NCI-H1105 treated with DMSO at 0.1 percent for 48 hours (cell line): ENCODE results near the gene CORO2B.

Experiments used
- DNase-seq: peaks from one replicate; lab custom pipeline; 2025; lab: John Stamatoyannopoulos, UW

Gene CORO2B

DNA sequence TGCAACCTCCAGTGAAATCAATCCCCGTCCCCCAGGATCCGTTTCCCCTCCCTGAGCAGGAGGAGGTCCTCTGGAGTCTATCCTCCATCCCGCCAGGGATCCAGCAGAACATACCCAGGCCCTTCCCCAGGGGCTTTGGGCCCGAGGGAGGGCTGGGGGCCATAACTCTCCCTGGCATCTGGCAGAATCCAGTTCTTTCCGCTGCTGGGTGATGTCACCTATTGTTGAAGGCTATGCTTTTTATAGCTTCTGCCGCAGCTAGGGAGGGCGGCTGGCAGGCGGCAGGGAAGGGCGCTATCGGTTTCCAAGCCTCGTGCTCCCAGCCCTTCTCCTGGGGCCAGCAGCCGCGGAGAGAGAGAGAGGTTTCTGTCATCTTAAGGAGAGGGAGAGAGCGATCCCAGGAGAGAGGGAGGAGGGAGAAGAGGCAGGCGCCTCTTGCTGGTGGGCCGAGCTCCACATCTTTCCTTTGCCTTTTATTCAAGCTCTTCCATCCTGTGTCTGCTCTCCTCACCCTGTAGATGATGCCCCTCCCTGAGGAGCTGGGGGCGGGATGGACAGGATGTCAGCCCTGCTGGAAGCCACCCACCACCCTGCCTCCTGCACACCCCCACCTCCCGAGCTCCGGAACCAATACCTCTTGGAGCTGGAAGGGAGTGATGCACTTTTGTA is 121.8 kb downstream of the CORO2B start:
- peak; percentile 21 for DNase-seq

DNA sequence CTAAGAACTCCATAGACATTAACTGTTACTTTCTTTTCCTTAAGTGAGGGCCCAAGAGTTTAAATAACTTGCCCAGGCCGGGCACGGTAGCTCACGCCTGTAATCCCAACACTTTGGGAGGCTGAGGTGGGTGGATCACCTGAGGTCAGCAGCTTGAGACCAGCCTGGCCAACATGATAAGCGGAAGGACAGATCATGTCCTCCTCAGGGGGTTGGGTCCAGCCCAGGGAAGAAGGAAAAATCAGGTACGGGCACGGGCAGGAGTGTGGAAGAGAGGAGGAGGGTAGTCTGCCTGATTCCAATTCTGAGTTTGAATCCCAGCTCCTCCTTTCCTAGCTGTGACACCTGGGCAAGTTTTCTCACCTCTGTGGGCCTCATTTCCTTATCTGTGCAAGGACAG is 123.1 kb downstream of the CORO2B start:
- no peak for DNase-seq

DNA sequence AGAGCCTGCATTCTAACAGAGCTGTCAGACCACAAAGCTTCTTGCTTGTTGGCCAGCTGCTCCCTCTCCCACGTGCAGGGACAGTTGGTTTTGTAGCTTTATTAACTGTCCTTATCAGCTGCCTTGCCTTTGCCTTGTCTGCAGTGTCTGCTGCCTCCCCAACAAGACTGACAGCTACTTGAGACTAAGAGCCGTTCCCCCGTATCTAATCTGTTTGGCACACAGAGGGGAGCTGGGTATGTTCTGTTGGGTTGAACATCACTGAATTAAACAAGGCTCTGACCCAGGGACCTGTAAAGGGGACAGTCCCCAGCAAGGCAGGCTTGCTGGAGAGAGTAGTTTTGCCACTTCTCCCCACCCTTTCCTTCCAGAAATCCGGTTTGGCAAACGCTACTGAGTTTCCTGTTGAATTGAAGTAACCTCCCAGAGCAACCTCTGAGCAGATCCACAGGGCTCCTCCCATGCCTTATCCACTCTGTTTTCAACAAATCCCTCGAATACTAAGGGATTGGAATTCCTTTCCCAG is 125.8 kb downstream of the CORO2B start:
- DNase-seq: no peak

DNA sequence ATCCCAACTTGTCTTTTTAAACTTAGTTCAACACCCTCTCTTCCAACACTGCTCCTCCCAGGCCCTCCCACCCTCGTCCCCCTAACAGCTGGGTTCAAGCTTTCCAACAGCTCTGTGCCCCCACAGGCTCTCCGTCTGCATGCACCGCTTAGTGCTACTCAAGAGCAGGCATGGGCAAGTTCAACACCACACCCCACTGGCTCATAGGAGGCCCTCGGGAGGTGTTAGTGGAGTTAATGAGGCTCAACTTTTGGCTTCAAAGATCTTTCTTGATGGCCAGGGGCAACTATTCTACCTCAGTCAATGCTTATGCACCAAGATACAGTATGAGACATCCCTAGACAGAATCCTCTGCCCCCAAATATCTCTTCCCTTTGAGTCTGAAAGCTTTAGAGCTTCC is 127.5 kb downstream of the CORO2B start:
- DNase-seq: no peak

DNA sequence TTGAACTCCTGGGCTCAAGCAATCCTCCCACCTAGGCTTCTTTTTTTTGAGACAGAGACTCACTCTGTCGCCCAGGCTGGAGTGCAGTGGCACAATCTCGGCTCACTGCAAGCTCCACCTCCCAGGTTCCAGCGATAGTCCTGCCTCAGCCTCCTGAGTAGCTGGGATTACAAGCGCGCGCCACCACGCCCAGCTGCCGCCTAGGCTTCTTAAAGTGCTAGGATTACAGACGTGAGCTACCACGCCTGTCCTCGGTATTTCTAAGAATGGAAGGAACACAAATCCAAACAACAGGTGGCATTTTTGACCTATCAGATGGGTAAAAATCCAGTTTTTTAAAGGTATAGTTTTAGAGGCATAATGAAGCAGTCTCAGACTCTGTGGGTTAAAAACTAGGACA is 128.1 kb downstream of the CORO2B start:
- no peak for DNase-seq

DNA sequence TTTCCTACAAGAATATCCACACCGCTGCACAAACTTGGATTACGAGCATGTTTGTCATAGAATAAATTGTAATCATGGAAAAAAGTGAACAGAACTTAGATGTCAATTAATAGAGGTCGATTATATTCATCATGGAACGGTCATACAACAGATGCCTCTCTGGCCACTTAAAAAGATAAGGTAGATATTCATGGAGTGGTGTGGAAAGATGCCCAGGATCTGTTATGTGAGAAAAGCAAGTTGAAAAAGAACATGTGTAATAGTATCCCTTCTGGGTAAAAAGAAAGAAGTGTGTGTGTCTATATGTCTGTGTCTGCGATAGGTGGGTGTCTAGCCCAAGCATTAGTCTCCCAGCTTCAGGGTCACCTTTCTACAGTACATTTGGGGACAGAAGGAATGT is 128.6 kb downstream of the CORO2B start:
- DNase-seq: no peak

DNA sequence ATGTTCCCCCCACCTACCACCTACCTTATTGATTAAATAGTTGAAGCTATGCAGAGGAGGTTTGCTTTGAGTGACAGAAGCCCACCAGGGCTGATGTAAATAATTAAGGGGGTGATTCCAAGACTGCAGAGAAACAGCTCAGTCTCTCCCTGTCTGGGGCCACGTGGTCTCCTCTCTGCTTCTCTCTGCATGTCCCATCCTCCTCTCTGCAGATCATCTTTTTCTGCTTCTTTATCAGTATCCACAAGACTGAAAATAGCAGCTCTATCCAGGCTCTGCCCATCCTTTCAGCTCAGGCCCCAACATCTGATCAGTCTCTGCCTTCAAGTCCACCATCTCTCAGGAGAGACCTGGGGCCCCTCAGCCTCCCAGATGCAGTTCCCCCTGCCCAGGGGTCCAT is 131.1 kb downstream of the CORO2B start:
- DNase-seq: no peak

DNA sequence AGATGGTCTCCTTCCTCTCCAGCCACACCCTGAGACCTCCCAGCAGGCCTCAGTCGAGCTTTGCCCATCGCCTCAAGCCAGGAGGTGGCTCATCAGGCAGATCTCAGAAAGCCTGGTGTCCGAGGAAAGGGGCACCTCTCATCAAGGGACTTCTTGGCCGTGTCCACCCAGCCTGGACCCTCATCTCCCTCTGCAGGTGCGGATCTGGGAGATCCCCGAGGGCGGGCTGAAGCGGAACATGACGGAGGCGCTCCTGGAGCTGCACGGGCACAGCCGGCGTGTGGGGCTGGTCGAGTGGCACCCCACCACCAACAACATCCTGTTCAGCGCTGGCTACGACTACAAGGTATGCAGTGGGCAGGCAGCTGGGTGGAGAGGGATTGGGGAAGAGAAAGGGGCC is 131.7 kb downstream of the CORO2B start:
- DNase-seq: no peak

DNA sequence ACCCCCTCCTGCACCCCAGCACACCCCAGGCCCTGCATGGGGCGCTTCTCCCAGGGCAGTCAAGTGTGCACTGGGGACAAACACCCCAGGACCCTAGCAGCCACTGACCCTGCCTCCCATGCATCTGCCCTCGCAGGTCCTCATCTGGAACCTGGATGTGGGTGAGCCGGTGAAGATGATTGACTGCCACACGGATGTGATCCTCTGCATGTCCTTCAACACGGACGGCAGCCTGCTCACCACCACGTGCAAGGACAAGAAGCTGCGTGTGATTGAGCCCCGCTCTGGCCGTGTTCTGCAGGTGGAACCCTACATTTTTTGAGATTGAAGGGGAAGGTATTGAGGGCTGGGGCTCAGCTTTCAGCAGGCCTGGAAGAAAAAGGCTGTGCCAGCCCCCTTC is 132.6 kb downstream of the CORO2B start:
- DNase-seq: no peak

DNA sequence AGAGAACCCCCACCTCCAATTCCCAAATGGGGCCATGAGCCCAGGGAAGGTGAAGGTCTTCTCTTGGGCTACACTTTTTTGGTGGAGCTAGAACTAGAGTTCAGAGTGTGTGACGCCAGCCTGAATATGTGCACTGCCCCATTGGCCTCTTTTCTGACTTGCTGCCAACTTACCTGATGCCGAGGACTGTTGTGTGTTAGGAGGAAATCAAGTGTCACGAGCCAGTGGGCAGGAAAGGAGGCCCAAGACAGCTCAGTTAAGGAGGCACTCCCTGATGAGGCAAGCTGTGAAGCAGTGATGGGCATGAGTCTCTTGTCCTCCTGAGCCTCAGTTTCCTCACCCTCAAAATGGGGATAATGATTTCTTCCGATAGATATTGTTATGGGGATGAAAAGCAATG is 134.1 kb downstream of the CORO2B start:
- DNase-seq: no peak

DNA sequence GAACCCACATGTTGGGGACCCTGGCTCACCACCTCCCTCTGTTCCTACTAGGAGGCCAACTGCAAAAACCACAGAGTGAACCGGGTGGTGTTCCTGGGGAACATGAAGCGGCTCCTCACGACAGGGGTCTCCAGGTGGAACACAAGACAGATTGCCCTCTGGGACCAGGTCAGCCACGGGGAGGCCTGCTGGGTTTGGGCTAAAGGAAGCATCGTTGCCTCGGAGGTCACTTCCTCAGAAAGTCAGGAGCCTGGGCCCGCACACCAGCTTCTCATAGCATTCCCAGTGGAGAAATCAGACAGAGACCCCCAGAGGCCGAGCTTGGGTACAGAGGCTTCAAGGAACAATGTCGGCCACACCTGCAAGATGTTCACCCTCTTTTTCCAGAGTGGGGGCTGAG is 135.1 kb downstream of the CORO2B start:
- no peak for DNase-seq

DNA sequence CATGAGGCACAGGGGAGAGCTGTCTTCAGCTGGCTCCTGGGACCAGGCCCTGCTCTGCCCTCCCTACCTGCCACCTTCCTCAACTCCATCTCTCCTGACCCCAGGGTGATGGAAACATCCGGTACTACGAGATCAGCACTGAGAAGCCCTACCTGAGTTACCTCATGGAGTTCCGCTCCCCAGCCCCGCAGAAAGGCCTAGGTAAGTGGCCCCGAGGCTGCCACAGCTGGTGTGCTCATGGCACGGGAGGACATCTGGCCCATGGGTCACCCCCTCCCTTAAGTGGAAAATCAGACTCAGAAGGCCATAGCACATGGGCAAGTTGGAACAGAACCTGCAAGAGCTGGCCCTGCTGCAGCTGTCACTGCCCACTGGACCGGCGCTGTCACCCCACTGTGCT is 136.3 kb downstream of the CORO2B start:
- DNase-seq: no peak

DNA sequence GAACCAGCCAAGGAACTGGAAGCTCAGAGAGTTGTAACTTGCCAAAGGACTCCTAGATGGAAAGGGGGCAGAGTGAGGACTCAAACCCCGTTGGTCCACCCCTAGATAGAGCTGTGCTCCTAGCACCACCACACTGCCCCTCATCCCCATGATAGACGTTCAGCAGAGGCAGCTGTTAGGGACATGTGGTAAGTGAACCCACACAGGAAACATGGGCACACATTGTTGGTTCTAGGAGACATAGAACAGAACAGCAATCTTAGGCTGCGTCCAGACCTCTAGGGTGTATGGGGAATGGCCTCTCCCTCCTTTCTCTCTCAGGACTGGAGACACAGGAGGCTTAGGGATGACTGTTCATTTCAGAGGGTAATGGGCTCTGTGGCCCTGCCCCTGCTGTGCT is 139.2 kb downstream of the CORO2B start:
- no peak for DNase-seq

DNA sequence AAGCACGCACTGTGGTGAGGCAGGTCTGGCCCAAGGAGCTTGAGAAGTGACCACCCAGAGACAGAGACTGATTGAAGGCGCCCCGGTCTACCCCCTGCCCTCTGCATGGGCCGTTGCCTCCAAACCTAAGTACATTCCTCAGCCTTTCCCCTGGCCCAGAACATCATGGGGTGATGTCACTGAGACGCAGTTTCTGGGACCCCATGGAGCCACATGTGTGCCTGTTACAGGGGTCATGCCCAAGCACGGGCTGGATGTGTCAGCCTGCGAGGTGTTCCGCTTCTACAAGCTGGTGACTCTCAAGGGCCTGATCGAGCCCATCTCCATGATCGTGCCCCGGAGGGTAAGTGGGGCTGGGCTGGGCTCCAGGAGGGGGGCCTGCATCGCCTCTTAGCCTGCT is 139.7 kb downstream of the CORO2B start:
- no peak for DNase-seq

DNA sequence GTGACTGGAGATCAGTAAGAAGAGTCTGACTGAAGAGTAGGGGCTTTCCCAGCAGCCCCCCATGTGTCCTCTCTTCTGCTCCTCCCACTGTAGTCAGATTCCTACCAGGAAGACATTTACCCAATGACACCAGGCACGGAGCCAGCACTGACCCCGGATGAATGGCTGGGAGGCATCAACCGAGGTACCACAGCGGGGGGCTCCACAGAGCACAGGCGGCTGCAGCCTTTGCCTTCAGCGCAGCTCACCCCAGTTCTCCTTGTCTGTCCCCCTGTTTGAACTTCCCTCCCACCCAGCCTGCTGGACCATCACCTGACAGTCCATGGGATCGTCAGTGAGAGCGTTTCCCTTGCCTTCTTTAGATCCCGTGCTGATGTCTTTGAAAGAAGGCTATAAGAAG is 140.3 kb downstream of the CORO2B start:
- DNase-seq: no peak

DNA sequence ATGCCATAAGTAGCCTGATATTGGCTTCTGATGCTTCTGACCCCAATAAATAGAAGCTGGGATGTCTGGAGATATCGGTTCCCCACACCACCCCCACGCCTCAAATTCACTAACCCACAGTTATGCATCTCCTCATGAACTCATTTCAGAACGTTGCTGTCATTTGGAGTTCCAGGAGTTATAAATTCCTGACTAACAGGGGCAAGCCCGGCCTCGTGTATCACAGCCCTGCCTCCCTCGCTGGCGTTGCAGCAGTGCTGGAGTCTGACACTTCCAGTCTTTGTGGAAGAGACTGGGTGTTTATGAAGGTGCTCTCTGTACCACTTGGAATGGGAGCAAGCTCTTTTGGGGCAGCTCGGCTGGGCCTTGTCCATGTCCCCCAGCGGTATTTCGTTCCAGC is 140.9 kb downstream of the CORO2B start:
- no peak for DNase-seq

DNA sequence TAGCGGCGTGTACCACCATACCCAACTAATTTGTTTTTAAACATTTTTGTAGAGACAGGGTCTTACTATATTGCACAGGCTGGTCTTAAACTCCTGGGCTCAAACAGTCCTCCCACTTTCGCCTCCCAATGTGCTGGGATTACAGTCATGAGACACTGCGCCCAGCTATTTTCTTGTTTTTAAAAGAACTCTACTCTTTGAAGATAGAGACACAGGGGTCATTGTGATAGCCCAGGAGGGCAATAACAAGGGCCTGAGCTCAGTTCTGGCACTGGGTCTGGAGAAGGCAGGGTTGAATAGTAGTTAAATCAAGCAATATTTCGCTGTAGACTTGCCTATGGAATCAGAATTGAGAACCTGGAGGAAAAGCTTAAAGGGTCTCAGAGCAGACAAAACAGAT is 143.1 kb downstream of the CORO2B start:
- no peak for DNase-seq

DNA sequence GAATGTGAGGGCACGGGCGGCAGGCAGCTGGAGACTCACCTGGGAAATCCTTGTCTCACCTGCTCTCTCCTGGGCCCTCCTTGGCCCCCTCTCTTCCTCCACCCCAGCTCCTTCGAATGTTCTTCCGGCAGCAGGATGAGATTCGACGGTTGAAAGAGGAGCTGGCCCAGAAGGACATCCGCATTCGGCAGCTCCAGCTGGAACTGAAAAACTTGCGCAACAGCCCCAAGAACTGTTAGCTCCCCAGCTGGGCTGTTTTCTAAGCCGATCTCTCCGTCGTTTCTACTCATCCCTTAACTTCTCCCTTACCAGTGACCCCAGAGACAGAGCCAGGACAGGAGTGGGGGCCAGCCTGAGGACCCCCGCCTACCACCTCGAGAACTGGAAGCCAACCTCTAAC is 146.9 kb downstream of the CORO2B start:
- DNase-seq: no peak

DNA sequence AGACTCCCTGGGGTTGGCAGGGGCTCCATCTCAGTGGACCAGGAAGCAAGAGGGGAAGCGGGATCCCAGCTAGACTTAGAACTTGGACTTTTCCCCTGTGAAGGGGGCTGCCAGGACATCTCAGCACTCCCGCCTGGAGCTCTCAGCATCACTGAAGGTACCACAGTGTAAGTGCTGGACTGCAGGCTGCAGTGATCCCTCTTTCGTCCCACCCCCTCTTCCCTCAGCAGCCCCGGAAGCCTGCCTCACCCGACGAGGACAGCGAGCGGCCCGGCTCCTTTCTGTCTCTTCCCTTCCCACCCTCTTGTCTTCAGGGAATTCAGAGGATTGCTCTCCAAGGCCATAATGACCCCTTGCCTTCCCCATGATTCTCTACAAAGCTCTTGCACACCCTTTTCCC is 147.5 kb downstream of the CORO2B start:
- no peak for DNase-seq

DNA sequence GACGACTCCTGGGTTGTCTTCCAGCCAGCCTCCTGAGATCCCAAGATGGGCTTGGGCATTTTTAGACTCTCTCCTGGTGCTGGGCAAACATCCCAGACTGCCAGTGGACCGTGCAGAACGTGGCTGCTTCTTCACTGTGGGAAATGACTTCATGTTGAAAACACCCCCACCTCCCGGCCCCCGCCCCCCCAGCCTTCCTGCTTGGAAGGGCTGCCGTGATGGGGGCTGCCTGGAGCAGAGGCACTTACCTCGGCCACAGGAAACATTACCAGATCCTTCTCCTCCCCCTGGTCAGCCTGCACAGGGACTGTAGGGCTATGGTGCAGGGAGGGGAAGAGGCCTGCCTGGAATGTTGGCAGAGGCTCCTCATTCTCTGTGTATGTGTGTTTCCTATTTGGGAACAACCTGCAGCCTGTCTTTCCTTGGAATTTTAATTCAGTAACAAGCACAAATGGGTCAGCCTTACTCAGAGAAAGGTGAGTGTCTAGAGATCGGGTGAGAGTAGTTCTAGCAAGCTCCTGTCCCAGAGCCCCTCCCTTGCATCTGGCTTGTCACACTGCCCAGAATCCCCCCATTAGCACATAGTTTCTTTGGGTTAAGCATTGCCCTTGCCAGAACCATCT is 151.1 kb downstream of the CORO2B start:
- DNase-seq: no peak

DNA sequence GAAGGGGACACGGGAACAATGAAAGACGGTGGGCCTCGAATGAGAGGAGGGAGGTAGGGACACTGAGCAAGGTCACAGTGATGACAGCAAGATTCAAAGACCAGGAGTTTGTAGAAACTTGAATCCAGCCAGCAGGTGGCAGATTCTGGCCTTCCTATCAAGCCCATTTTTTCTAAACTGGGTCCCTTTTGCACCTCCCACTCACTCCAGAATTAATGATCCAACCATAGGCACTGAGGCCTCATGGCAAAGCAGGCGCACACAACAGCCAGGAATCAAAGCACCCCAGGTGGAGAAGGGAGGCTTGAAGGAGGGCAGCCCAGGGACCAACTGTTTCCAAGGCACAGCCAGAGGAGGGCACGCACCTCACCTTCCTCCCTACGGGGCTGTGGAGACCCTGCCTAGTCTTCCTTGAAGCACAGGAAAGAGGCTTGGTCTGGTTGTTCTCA is 151.7 kb downstream of the CORO2B start:
- DNase-seq: peak; percentile 23

DNA sequence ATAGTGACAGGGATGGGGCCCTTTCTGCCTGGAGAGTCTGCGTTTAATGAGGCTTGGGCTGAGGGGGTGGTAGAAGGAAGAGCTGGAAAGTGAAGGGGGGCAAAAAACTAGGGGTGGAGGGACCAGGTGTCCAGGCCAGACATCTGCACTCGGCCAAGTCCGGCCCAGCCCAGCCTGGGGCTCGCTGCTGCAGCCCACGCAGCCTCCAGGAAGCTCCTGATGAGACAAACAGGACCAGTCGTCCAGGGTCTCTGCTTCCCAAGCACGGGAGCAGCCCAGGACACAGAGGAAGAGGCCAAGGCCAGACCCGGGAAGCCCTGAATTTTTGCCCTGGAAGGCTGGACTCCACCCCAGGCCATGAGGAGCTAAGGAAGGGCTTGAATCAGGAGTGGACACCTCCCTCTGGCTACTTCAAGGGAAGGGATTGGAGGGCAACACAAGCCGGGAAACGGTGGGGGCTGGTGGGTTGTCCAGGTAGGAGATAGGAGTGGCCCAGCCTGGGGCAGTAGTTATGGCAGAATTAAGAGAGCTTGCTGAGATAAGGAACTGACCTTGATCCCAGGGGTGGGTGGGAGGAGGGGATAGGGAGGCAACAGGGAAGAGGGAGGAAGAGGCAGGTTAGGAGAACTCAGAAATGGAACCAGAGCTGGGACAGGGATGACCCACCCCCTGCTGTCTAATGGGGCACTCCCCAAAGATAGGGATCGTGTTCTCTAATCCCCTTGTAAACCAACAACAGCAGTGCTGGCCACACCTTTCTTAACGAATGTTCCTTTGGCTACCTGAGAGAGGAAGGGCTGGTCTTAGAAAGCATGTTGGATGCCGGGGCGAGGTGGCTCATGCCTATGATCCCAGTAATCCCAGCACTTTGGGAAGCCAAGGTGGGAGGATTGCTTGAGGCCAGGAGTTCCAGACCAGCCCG is 152.4 kb downstream of the CORO2B start:
- DNase-seq: no peak

DNA sequence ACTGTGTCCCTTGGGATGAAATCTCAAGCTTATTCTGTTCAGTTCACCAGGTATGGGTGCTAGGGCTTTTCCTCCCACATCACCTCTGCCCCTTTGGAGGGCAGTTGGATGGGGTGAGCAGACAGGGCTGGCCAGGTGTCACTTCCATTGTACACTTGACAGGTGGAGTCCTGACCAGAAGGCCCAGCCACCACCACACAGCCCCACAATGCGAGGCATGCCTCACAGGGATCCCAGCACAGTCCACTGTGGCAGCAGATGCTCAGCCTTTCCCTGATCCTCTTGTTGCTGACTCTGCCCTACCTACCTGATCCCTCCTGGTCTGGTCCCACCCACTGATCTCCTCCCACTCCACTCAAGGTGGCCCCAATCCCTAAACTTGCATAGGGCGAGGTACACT is 153.7 kb downstream of the CORO2B start:
- no peak for DNase-seq
